ENCODE measurements around the gene SPATA3.

DNA sequence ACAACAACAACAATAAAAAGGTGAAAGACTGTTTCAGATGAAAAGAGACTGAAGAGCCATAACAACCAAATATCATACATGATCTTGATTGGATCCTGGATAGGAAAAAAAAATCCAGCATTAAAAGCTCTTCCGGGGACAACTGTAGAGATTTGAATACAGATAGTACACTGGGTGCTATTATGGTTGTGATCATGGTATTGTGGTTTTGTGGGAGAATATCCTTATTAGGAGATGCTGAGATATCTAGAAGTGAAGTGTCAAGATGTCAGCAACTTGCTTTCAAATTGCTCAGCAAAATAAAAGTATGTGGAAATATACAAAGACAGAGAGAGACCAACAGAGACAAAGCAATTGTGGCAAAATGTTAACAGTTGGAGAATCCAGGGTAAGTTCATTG lies 15.5 kb upstream of the SPATA3 start:
- TF ChIP-seq, protein P1, sequence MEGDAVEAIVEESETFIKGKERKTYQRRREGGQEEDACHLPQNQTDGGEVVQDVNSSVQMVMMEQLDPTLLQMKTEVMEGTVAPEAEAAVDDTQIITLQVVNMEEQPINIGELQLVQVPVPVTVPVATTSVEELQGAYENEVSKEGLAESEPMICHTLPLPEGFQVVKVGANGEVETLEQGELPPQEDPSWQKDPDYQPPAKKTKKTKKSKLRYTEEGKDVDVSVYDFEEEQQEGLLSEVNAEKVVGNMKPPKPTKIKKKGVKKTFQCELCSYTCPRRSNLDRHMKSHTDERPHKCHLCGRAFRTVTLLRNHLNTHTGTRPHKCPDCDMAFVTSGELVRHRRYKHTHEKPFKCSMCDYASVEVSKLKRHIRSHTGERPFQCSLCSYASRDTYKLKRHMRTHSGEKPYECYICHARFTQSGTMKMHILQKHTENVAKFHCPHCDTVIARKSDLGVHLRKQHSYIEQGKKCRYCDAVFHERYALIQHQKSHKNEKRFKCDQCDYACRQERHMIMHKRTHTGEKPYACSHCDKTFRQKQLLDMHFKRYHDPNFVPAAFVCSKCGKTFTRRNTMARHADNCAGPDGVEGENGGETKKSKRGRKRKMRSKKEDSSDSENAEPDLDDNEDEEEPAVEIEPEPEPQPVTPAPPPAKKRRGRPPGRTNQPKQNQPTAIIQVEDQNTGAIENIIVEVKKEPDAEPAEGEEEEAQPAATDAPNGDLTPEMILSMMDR (IDR thresholded peaks at IDR 0.05 in 4 of 5, conservative IDR thresholded peaks at IDR 0.05 in 1 of 5), result no peak
- no peak for TF ChIP-seq POLR2A (IDR thresholded peaks at IDR 0.05)

Data from gastrocnemius medialis (tissue), 4 donors.